ENCODE measurements around the gene CHCHD6.

Gene CHCHD6

DNA sequence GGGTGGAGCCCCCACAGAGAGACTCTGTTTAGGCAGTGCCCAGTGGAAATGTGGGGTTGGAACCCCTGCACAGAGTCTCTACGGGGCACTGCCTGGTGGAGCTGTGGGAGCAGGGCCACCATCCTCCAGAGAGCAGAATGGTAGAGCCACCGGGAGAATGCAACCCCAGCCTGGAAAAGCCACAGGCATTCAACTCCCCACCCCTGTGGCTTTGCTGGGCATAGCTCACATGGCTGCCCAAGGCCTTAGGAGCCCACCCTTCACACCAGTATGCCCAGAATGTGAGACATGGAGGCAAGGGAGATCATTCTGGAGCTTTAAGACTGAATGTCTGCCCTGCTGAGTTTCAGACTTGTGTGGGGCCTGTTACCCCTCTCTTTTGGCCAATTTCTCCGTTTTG lies 19.0 kb upstream of the CHCHD6 start:
- in situ Hi-C loops (cut with MboI; ENCODE audit: low pct_unique_long_range_greater_than_20kb, low sequenced_read_pairs, unreplicated experiment): no loop called here
- TF ChIP-seq, protein P1, sequence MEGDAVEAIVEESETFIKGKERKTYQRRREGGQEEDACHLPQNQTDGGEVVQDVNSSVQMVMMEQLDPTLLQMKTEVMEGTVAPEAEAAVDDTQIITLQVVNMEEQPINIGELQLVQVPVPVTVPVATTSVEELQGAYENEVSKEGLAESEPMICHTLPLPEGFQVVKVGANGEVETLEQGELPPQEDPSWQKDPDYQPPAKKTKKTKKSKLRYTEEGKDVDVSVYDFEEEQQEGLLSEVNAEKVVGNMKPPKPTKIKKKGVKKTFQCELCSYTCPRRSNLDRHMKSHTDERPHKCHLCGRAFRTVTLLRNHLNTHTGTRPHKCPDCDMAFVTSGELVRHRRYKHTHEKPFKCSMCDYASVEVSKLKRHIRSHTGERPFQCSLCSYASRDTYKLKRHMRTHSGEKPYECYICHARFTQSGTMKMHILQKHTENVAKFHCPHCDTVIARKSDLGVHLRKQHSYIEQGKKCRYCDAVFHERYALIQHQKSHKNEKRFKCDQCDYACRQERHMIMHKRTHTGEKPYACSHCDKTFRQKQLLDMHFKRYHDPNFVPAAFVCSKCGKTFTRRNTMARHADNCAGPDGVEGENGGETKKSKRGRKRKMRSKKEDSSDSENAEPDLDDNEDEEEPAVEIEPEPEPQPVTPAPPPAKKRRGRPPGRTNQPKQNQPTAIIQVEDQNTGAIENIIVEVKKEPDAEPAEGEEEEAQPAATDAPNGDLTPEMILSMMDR (IDR thresholded peaks at IDR 0.05; ENCODE audit: extremely low read depth, insufficient read depth, missing control alignments): no peak
- DNase-seq (ENCODE audit: low spot score): no peak

DNA sequence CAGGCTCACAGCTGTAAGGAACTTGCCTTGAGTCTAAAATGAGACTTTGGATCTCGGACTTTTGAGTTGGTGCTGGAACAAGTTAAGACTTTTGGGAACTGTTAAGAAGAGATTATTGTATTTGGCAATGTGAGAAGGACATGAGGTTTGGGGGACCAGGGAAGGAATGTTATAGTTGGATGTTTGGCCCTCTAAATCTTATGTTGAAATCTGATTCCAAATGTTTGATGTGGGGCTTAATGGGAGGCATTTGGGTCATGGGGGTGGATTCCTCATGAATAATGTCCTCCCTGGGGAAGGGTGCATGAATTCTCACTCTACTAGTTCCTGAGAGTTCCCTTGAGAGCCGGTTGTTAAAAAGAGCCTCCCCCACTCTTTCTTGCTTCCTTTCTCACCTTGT lies 18.5 kb upstream of the CHCHD6 start:
- TF ChIP-seq, protein P1 (IDR thresholded peaks at IDR 0.05; ENCODE audit: extremely low read depth, insufficient read depth, missing control alignments): no peak
- in situ Hi-C loops (cut with MboI; ENCODE audit: low pct_unique_long_range_greater_than_20kb, low sequenced_read_pairs, unreplicated experiment): no loop called here
- no peak for DNase-seq (ENCODE audit: low spot score)

DNA sequence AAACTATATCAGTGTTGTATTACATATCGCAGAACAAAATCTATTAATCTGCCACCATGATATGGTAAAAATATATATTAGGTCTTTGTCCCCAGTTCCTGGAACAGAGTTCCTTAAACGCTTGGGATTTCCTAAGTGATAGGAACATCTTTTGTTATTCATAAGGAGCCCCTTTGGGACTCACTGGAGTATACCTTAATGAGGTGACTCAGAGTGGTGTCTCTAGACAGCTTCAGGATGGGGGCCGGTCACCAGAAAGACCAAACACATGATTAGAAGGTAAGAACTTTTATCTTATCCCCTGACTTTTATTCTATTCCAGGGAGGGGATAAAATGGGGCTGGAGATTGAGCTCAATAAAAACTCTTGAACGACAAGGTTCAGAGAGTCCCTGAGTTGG lies 12.3 kb upstream of the CHCHD6 start:
- in situ Hi-C loops (cut with MboI; ENCODE audit: low pct_unique_long_range_greater_than_20kb, low sequenced_read_pairs, unreplicated experiment): no loop called here
- no peak for DNase-seq (ENCODE audit: low spot score)
- TF ChIP-seq, protein P1 (IDR thresholded peaks at IDR 0.05; ENCODE audit: extremely low read depth, insufficient read depth, missing control alignments): no peak

DNA sequence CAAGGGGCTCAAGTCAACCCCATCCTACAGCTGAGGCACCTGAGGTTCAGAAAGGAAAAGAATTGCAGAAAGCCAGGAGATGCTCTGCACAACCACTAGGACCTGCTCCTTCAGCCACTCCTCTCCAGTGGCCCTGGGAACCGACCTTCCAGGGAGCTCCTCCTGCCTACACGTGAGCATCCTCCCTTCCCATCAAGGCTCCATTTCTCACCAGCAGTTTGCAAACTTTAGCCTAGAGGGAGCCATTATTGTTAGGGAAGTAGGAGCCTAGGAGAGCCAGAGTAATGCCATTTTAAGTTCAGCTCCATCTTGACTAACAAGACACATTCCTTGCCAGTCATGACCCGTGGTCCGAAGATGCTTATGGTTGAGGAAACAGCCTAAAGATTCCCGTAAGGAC lies 11.2 kb upstream of the CHCHD6 start:
- DNase-seq (ENCODE audit: low spot score): no peak
- in situ Hi-C loops (cut with MboI; ENCODE audit: low pct_unique_long_range_greater_than_20kb, low sequenced_read_pairs, unreplicated experiment): no loop called here
- TF ChIP-seq, protein P1 (IDR thresholded peaks at IDR 0.05; ENCODE audit: extremely low read depth, insufficient read depth, missing control alignments): no peak

DNA sequence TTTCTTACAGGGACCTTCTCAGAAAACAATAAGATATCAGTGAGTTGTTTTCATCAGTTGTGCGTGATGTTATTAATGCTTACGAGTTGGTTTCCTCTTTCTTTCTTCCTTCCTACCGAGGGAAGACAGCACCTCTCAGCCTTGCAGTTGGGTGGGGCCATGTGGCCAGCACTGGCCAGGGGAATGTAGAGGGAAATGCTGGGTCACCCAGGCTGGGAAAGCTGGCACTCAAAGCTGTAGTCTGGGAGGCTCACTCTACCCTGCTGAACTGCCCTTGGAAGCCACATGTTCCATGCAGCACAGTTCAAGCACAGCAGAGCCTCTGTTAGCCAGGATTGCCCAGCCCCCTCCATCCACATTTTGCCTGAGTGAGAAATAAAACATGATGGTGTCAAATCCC lies 10.1 kb upstream of the CHCHD6 start:
- in situ Hi-C loops (cut with MboI; ENCODE audit: low pct_unique_long_range_greater_than_20kb, low sequenced_read_pairs, unreplicated experiment): no loop called here
- no peak for DNase-seq (ENCODE audit: low spot score)
- TF ChIP-seq, protein P1 (IDR thresholded peaks at IDR 0.05; ENCODE audit: extremely low read depth, insufficient read depth, missing control alignments): no peak

DNA sequence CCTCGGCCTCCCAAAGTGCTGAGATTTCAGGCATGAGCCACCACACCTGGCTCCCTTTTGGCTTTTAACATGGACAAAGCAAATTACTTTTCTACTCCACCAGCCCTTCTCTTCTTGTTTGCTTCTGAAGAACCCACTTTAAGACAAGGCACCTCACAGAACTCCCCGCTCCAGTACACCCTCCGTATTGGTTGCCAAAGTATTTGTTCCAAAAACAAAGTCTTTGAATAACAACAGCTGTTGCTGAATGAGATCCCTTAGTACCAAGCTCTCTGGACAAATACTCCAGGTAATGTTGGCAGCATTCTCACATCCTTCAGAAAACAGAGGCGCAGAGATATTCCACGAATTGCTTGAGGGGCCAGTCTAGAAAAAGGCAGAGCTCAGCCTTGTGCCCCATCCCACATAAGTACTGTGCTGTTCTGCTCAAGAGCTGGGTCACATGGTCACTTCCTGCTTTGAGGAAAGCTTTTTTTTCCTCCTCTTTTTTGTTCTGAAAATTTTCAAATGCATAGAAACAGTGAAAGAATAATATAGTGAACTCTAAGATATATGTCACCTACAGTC lies 7.3 kb upstream of the CHCHD6 start:
- in situ Hi-C loops (cut with MboI; ENCODE audit: low pct_unique_long_range_greater_than_20kb, low sequenced_read_pairs, unreplicated experiment): no loop called here
- TF ChIP-seq, protein P1 (IDR thresholded peaks at IDR 0.05; ENCODE audit: extremely low read depth, insufficient read depth, missing control alignments): no peak
- DNase-seq (ENCODE audit: low spot score): no peak

DNA sequence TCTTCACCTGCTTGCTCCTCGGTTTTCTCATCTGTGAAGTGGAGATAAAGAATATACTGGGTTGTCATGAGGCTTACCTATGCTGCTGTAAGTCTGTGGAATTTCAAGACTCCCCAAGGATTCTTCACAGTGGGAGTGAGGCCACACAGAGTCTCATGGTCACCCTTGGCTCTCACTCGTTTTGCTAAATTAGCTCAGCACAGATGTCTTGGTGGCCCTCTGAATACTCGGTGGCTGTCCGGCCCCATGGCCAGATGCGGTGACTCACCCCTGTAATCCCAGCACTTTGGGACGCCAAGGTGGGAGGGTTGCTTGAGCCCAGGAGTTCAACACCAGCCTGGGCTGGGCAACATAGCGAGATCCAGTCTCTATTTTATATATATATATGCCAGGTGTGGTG lies 5.0 kb upstream of the CHCHD6 start:
- TF ChIP-seq, protein P1 (IDR thresholded peaks at IDR 0.05; ENCODE audit: extremely low read depth, insufficient read depth, missing control alignments): no peak
- in situ Hi-C loops (cut with MboI; ENCODE audit: low pct_unique_long_range_greater_than_20kb, low sequenced_read_pairs, unreplicated experiment): no loop called here
- no peak for DNase-seq (ENCODE audit: low spot score)
